HG03066 (cell line): ENCODE results near the gene PLEKHA5.

Source experiments
- ATAC-seq: cut with Tn5 transposase; IDR thresholded peaks from one replicate; pipeline ENCODE4 v1.9.1; 2021; ENCODE audit warnings: low read depth; ENCODE audit not compliant: unreplicated experiment

Gene PLEKHA5

DNA sequence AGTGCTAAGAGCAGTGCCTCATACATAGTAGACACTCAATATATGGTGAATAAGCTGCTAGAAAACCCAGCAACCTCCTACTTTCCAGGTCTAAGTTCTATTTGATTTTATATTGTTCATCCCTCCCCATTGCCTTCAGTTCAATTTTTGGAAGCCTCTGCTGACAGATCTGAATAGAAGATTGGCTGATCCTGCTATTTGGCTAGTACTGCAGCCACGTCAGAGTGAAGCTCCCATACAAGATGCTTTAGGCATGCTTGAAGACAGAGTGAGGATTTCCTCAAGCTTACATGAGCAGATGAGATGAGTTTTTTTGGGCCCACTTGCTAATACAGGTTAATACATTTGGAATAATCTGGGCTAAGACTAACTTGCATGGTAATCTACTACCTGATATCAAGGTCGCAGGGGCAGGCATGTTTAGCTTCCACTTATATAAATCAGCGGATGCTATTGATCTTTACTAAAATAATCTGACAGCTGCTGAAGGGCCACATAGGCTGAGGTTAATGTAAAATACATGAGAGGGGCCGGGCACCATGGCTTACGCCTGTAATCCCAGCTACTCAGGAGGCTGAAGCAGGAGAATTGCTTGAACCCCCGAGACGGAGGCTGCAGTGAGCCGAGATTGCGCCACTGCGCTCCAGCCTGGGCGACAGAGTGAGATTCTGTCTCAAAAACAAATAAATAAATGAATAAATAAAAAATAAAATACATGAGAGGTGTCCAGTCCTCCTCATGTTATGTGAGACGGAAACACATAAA lies 293.8 kb downstream of the PLEKHA5 start:
- no peak for ATAC-seq
